ENCODE data around the gene ECE1. TPM values are rescaled to one million over a fixed set of nuclear protein-coding genes. Genes with fewer than 3 reads are reported as not detected.

The ECE1 gene
- total and polyA plus RNA-seq, 9 of the 15 experiments (the other 6 are each of a cell fraction or from before 2014, with no cell fraction given), result 0.56 to 34.8 (median 11.0) TPM

GRCh38 chr1:21189421-21189820 lies 100.8 kb downstream of the ECE1 start:
- H2AFZ ChIP-seq (ENCODE audit: low read depth, low read length), result no peak overlapping the region
- in situ Hi-C loops (cut with MboI), result no loop called here
- H3K9me1 ChIP-seq (ENCODE audit: control insufficient read depth, insufficient read depth, low read length), result no peaks in the 10 kb centered on the region
- WGBS (ENCODE audit: insufficient coverage, low coverage, missing lambda C conversion rate), result 2% methylated on average over 3 of the region's 3 CpGs
- no peak for TF ChIP-seq CHCHD3 (CRISPR knock-in tag; IDR thresholded peaks at IDR 0.05)
- no peak for TF ChIP-seq NONO (IDR thresholded peaks at IDR 0.05; ENCODE audit: low read depth in 2 of 2, low read length in 1 of 2)
- TF ChIP-seq TSC22D4 (tag; IDR thresholded peaks at IDR 0.05), result no peak
- no peak for TF ChIP-seq SMARCB1 (IDR thresholded peaks at IDR 0.05; ENCODE audit: insufficient read length, low read depth)
- no peak for TF ChIP-seq PPARD (CRISPR knock-in tag; IDR thresholded peaks at IDR 0.05)
- TF ChIP-seq SIN3B (IDR thresholded peaks at IDR 0.05; ENCODE audit: low read depth), result no peak
- no peak for TF ChIP-seq NELFE (IDR thresholded peaks at IDR 0.05; ENCODE audit: insufficient read depth, insufficient read length)
- no peak for TF ChIP-seq ERF (CRISPR knock-in tag; IDR thresholded peaks at IDR 0.05)
- TF ChIP-seq KAT7 (CRISPR knock-in tag; IDR thresholded peaks at IDR 0.05; ENCODE audit: borderline replicate concordance), result no peak
- no peak for TF ChIP-seq TBP (optimal IDR thresholded peaks at IDR 0.05; ENCODE audit: low read depth, low read length)
- TF ChIP-seq RFX7 (CRISPR knock-in tag; IDR thresholded peaks at IDR 0.05), result no peak
- no peak for TF ChIP-seq NR4A1 (CRISPR knock-in tag; IDR thresholded peaks at IDR 0.05)
- TF ChIP-seq NR4A1 (tag; IDR thresholded peaks at IDR 0.05), result no peak
- TF ChIP-seq HNRNPK (IDR thresholded peaks at IDR 0.05; ENCODE audit: low read depth, low read length, poor library complexity, severe bottlenecking), result no peak
- H3K36me3 ChIP-seq (ENCODE audit: control insufficient read depth, insufficient read depth, low read length), result no peaks in the 10 kb centered on the region
- intact Hi-C loops (cut with micrococcal nuclease), result no loop called here
- H3K27me3 ChIP-seq (ENCODE audit: control insufficient read depth in 2 of 2, insufficient read depth in 2 of 2, low read length in 2 of 2), result peaks cover 20 to 36% of the 10 kb centered on the region in 2 experiments
- no peak overlapping the region for H3K4me2 ChIP-seq (ENCODE audit: insufficient read depth, low read length)
- no peak for DNase-seq (ENCODE audit: extremely low read depth in 1 of 4, low spot score in 3 of 4)
- H4K20me1 ChIP-seq (replicated peaks; ENCODE audit: control insufficient read depth, insufficient read depth, low read length), result no peaks in the 10 kb centered on the region
- ChIA-PET CTCF (ENCODE audit: low intra/inter-chr PET ratio) (no interaction called here), POLR2A (interaction anchor here (0.6 to 2.5 kb wide), 4 partner anchors 8 to 455 kb away, joined by 3 to 10 read pairs (median 3); no protein-coding TSS in a partner anchor)
- H3K4me1 ChIP-seq (replicated peaks in 1 of 2; ENCODE audit: control insufficient read depth in 2 of 2, insufficient read depth in 2 of 2, low read length in 2 of 2), result no peaks in the 10 kb centered on the region
- BruUV-seq (replicated peaks), result no TSS peak
- H3K9me3 ChIP-seq (replicated peaks; ENCODE audit: control insufficient read depth, insufficient read depth, low read depth, low read length), result no peaks in the 10 kb centered on the region
- no peak; the same call in 2 of the 3 replicates for ATAC-seq
- H3K9ac ChIP-seq (ENCODE audit: insufficient read depth in 1 of 2, low read depth in 2 of 2, low read length in 2 of 2), result no peak overlapping the region; a peak in 1 of 4 replicates
- H3K4me3 ChIP-seq, result no peak overlapping the region
- H3K27ac ChIP-seq (ENCODE audit: extremely low read depth, low read depth, low read length), result no peak overlapping the region
- H3K79me2 ChIP-seq (ENCODE audit: control insufficient read depth, insufficient read depth, low read length), result no peaks in the 10 kb centered on the region
- no peak for FAIRE-seq
